Neural cell (in vitro differentiated cells): Measurements from ENCODE around the gene TRAF6. TPM values are rescaled to one million over a fixed set of nuclear protein-coding genes. Genes with fewer than 3 reads are reported as not detected.

Experiments used
- H2AFZ ChIP-seq: fragments of 200-600, 300-800 bp; sonication (generic), shearing (Covaris generic); 2 replicates; pipeline ENCODE4 v1.6.0; 2014; ENCODE audit warnings: low read depth, mild to moderate bottlenecking, antibody characterized with exemption, low read length, moderate library complexity
- H3F3A ChIP-seq: fragments of 200-600 bp; shearing (Covaris generic); 2 replicates; pipeline ENCODE4 v1.6.1; 2016; ENCODE audit warnings: mild to moderate bottlenecking, moderate library complexity, mixed read lengths, antibody characterized with exemption, low read length; ENCODE audit not compliant: insufficient read depth, poor library complexity, severe bottlenecking
- H3K27ac ChIP-seq: fragments of 200-600, 300-800 bp; sonication (generic), shearing (Covaris generic); 2 replicates; pipeline ENCODE4 v1.5.1; 2014; ENCODE audit warnings: mild to moderate bottlenecking, low read length, moderate library complexity
- H3K27me3 ChIP-seq: fragments of 300-800, 200-600 bp; sonication (generic), shearing (Covaris generic); 2 replicates; pipeline ENCODE4 v1.6.0; 2014; ENCODE audit warnings: mild to moderate bottlenecking, low read depth, low read length, moderate library complexity; ENCODE audit not compliant: insufficient read depth
- H3K36me3 ChIP-seq: fragments of 300-800, 200-600 bp; sonication (generic), shearing (Covaris generic); 2 replicates; pipeline ENCODE4 v1.5.1; 2014; ENCODE audit warnings: mild to moderate bottlenecking, antibody characterized with exemption, low read length, moderate library complexity; ENCODE audit not compliant: insufficient read depth
- H3K4me2 ChIP-seq: fragments of 300-800, 200-600 bp; sonication (generic), shearing (Covaris generic); 2 replicates; pipeline ENCODE4 v1.6.0; 2014; ENCODE audit warnings: mild to moderate bottlenecking, low read length
- H3K4me3 ChIP-seq: fragments of 300-800, 200-600 bp; sonication (generic), shearing (Covaris generic); 2 replicates; pipeline ENCODE4 v1.5.1; 2014; ENCODE audit warnings: mild to moderate bottlenecking, low read length, moderate library complexity
- H3K79me2 ChIP-seq: fragments of 200-600 bp; shearing (Covaris generic); replicated peaks from 2 replicates; pipeline ENCODE4 v1.6.0; 2014; ENCODE audit warnings: mild to moderate bottlenecking, low read length, moderate library complexity; ENCODE audit not compliant: insufficient read depth
- H3K9ac ChIP-seq: fragments of 300-800, 200-600 bp; sonication (generic), shearing (Covaris generic); 2 replicates; pipeline ENCODE4 v1.6.1; 2016; ENCODE audit warnings: mild to moderate bottlenecking, low read length, mixed read lengths
- H3K9me2 ChIP-seq: fragments of 200-600 bp; shearing (Covaris generic); 2 replicates; pipeline ENCODE4 v1.6.1; 2016; ENCODE audit warnings: mild to moderate bottlenecking, low read length, mixed read lengths; ENCODE audit not compliant: insufficient read depth
- H3K9me3 ChIP-seq: fragments of 200-600, 300-800 bp; sonication (generic), shearing (Covaris generic); 2 replicates; pipeline ENCODE4 v1.6.1; 2016; ENCODE audit warnings: mild to moderate bottlenecking, mixed run types, low read length, moderate library complexity, mixed read lengths
- H4K20me1 ChIP-seq: fragments of 200-600 bp; shearing (Covaris generic); 2 replicates; pipeline ENCODE4 v1.6.1; 2016; ENCODE audit warnings: mild to moderate bottlenecking, mixed run types; ENCODE audit not compliant: insufficient read depth
- CTCF ChIP-seq: fragments of 450-650 bp; IDR thresholded peaks from 2 replicates; pipeline ENCODE4 v1.5.1; 2014; ENCODE audit warnings: antibody characterized with exemption, mild to moderate bottlenecking, moderate library complexity; ENCODE audit not compliant: poor library complexity, severe bottlenecking
- EP300 ChIP-seq: fragments of 450-650 bp; conservative IDR thresholded peaks from 2 replicates; pipeline ENCODE4 v1.6.1; 2014; ENCODE audit warnings: antibody characterized with exemption, mild to moderate bottlenecking, moderate library complexity; ENCODE audit not compliant: poor library complexity, severe bottlenecking
- EZH2 ChIP-seq: fragments of 200-600, 300-800 bp; shearing (Covaris generic), sonication (generic); IDR thresholded peaks from 2 replicates; pipeline ENCODE4 v1.6.1; 2014; ENCODE audit warnings: antibody characterized with exemption, low read length, borderline replicate concordance, mild to moderate bottlenecking; ENCODE audit not compliant: insufficient read depth, poor library complexity, severe bottlenecking
- MXI1 ChIP-seq: fragments of 450-650 bp; conservative IDR thresholded peaks from 2 replicates; pipeline ENCODE4 v1.6.1; 2014; ENCODE audit warnings: antibody characterized with exemption, mild to moderate bottlenecking; ENCODE audit not compliant: poor library complexity, severe bottlenecking
- POLR2AphosphoS5 ChIP-seq: IDR thresholded peaks from 2 replicates; pipeline ENCODE4 v1.6.1; 2012
- RAD21 ChIP-seq: fragments of 450-650 bp; conservative IDR thresholded peaks from 2 replicates; pipeline ENCODE4 v1.6.1; 2014; ENCODE audit warnings: antibody characterized with exemption, mild to moderate bottlenecking, moderate library complexity
- REST ChIP-seq: IDR thresholded peaks from 2 replicates; pipeline ENCODE4 v1.6.1; 2012; ENCODE audit warnings: borderline replicate concordance
- SMC3 ChIP-seq: fragments of 450-650 bp; conservative IDR thresholded peaks from 2 replicates; pipeline ENCODE4 v1.6.1; 2014; ENCODE audit warnings: antibody characterized with exemption, mild to moderate bottlenecking, moderate library complexity; ENCODE audit not compliant: poor library complexity
- TAF1 ChIP-seq: IDR thresholded peaks from 2 replicates; pipeline ENCODE4 v1.6.1; 2012; ENCODE audit warnings: low read depth
- polyA plus RNA-seq: library from polyadenylated mRNA; depleted of rRNA; stranded (reverse); fragments of >200 nt; gene quantifications from 2 replicates; pipeline ENCODE4 v1.2.3, GENCODE V29; 2014

Gene TRAF6
- polyA plus RNA-seq, 1 donor from 2014 or later: 7.5 TPM

GRCh38 chr11:36532941-36533601 is 23.0 kb upstream of the TRAF6 start:
- H4K20me1 ChIP-seq: no peaks in the 10 kb centered on the region
- H3K9ac ChIP-seq: no peak overlapping the region

GRCh38 chr11:36530840-36531239 is 20.8 kb upstream of the TRAF6 start:
- no peaks in the 10 kb centered on the region for H3K9me2 ChIP-seq

More at GRCh38 chr11:36532941-36533601, 23.0 kb upstream of the TRAF6 start:
- Histone ChIP-seq H3K9me3 (no peaks in the 10 kb centered on the region), H3K36me3 (no peaks in the 10 kb centered on the region), H3K79me2 (no peaks in the 10 kb centered on the region), H3K27me3 (no peaks in the 10 kb centered on the region), H3F3A (no peaks in the 10 kb centered on the region), H3K4me3 (no peak overlapping the region), H3K9me2 (no peaks in the 10 kb centered on the region), H3K27ac (no peak overlapping the region), H2AFZ (no peak overlapping the region), H3K4me2 (no peak overlapping the region)
- TF ChIP-seq REST (no peak), POLR2AphosphoS5 (no peak), RAD21 (no peak), TAF1 (no peak), CTCF (no peak), SMC3 (no peak), MXI1 (no peak), EZH2 (no peak), EP300 (no peak)

More at GRCh38 chr11:36530840-36531239, 20.8 kb upstream of the TRAF6 start:
- no peak for TF ChIP-seq TAF1
- no peak for TF ChIP-seq REST
- Histone ChIP-seq H3K9me3 (no peaks in the 10 kb centered on the region), H2AFZ (no peak overlapping the region), H3F3A (no peaks in the 10 kb centered on the region), H3K36me3 (no peaks in the 10 kb centered on the region), H3K27me3 (no peaks in the 10 kb centered on the region), H3K4me2 (no peak overlapping the region), H4K20me1 (no peaks in the 10 kb centered on the region), H3K9ac (no peak overlapping the region), H3K79me2 (no peaks in the 10 kb centered on the region), H3K4me3 (no peak overlapping the region), H3K27ac (no peak overlapping the region)
